Stimulated activated CD8-positive, alpha-beta memory T cell treated with anti-CD3 and anti-CD28 coated beads, Interleukin-4, amount 100 ng/mL, for 48 hours (primary cell): ENCODE measurements around the gene WDR5B.

Experiments used
- DNase-seq: peaks from one replicate; pipeline ENCODE4 v3.0.0-alpha.2; 2020

WDR5B gene

DNA sequence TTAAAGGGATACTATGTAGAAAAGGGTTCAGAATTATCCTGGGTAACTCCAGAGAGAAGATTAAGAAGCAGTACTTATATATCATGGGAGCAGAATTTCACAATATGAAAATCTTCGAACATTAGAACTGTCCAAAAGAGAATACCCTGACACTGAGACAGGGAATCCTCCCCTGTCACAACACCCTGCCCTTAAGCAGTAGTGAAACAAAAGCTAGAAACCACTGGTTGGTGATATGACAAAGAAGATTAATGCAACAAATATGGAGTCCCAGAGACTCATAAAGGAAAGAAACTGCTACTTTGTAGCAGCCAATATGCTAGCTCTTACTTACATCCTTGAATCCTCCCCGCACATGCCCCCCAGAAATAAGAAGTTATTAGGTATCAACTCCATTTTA lies 51.4 kb downstream of the WDR5B start:
- no peak for DNase-seq
